K562 (cell line): ENCODE data around the gene OPHN1.

Source experiments
- CTCF ChIP-seq, 3 experiments: IDR thresholded peaks in 2 of 3; conservative IDR thresholded peaks in 1 of 3; 2 replicates each; pipeline ENCODE4 v1.5.1; 2011 to 2012; ENCODE audit warnings: low read length in 3 of 3, mild to moderate bottlenecking in 3 of 3, control low read depth in 2 of 3, improper control_type of control experiment in 1 of 3, inconsistent platforms in 1 of 3, low read depth in 1 of 3, mixed read lengths in 1 of 3, moderate library complexity in 1 of 3; ENCODE audit not compliant: insufficient read depth in 2 of 3
- EZH2 ChIP-seq: IDR thresholded peaks from 2 replicates; pipeline ENCODE4 v1.6.1; 2012; ENCODE audit warnings: low read depth, mild to moderate bottlenecking, inconsistent platforms, low read length, borderline replicate concordance
- GATA2 ChIP-seq: sonication (generic); formaldehyde crosslinking; IDR thresholded peaks from 2 replicates; pipeline ENCODE4 v1.4.0; 2020; ENCODE audit warnings: mild to moderate bottlenecking, missing genetic modification reagents
- HEY1 ChIP-seq: fragments of 250-450 bp; sonication (Bioruptor Pico); IDR thresholded peaks from 2 replicates; pipeline ENCODE4 v1.5.0; 2020; ENCODE audit warnings: mild to moderate bottlenecking, moderate library complexity, borderline replicate concordance
- JUN ChIP-seq, 2 experiments: sonication (generic) in 1 of 2; formaldehyde crosslinking in 1 of 2; IDR thresholded peaks; 2 replicates each; pipeline versions ENCODE4 v1.6.1 to v1.8.0; 2012 to 2022; ENCODE audit warnings: borderline replicate concordance in 2 of 2, mild to moderate bottlenecking in 2 of 2, improper control_type of control experiment in 1 of 2, low read depth in 1 of 2, low read length in 1 of 2, missing genetic modification reagents in 1 of 2
- MITF ChIP-seq: IDR thresholded peaks from 2 replicates; pipeline ENCODE4 v1.6.1; 2014; ENCODE audit warnings: antibody characterized with exemption
- POLR2AphosphoS2 ChIP-seq: IDR thresholded peaks from 2 replicates; pipeline ENCODE4 v1.6.1; 2012; ENCODE audit warnings: low read length, improper control_type of control experiment
- ZNF3 ChIP-seq: fragments of 250-450 bp; sonication (Bioruptor Pico); IDR thresholded peaks from 2 replicates; pipeline ENCODE4 v1.5.0; 2021; ENCODE audit warnings: mild to moderate bottlenecking, moderate library complexity
- TF ChIP-seq, protein P1 (sequence below): fragments of 450-650 bp; IDR thresholded peaks from 2 replicates; pipeline ENCODE4 v1.6.1; 2016
- TF ChIP-seq, protein P2 (sequence below), 2 experiments: fragments of 450-650 bp; formaldehyde crosslinking in 1 of 2; IDR thresholded peaks; 2 replicates each; pipeline versions ENCODE4 v1.4.0 to v1.6.1; 2014 to 2020; ENCODE audit warnings: mild to moderate bottlenecking in 2 of 2, borderline replicate concordance in 1 of 2, low read depth in 1 of 2
- TF ChIP-seq, protein P3 (sequence below): IDR thresholded peaks from 2 replicates; pipeline ENCODE4 v1.6.1; 2016; ENCODE audit warnings: missing genetic modification characterization, missing compliant biosample characterization
- TF ChIP-seq, protein P4 (sequence below): fragments of 450-650 bp; IDR thresholded peaks from 2 replicates; pipeline ENCODE4 v1.6.1; 2017; ENCODE audit warnings: antibody characterized with exemption

GRCh38 chrX:68077378-68077777 lies 355.9 kb downstream of the OPHN1 start:
- TF ChIP-seq, protein P1, sequence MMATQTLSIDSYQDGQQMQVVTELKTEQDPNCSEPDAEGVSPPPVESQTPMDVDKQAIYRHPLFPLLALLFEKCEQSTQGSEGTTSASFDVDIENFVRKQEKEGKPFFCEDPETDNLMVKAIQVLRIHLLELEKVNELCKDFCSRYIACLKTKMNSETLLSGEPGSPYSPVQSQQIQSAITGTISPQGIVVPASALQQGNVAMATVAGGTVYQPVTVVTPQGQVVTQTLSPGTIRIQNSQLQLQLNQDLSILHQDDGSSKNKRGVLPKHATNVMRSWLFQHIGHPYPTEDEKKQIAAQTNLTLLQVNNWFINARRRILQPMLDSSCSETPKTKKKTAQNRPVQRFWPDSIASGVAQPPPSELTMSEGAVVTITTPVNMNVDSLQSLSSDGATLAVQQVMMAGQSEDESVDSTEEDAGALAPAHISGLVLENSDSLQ, result no peak
- TF ChIP-seq, protein P2, sequence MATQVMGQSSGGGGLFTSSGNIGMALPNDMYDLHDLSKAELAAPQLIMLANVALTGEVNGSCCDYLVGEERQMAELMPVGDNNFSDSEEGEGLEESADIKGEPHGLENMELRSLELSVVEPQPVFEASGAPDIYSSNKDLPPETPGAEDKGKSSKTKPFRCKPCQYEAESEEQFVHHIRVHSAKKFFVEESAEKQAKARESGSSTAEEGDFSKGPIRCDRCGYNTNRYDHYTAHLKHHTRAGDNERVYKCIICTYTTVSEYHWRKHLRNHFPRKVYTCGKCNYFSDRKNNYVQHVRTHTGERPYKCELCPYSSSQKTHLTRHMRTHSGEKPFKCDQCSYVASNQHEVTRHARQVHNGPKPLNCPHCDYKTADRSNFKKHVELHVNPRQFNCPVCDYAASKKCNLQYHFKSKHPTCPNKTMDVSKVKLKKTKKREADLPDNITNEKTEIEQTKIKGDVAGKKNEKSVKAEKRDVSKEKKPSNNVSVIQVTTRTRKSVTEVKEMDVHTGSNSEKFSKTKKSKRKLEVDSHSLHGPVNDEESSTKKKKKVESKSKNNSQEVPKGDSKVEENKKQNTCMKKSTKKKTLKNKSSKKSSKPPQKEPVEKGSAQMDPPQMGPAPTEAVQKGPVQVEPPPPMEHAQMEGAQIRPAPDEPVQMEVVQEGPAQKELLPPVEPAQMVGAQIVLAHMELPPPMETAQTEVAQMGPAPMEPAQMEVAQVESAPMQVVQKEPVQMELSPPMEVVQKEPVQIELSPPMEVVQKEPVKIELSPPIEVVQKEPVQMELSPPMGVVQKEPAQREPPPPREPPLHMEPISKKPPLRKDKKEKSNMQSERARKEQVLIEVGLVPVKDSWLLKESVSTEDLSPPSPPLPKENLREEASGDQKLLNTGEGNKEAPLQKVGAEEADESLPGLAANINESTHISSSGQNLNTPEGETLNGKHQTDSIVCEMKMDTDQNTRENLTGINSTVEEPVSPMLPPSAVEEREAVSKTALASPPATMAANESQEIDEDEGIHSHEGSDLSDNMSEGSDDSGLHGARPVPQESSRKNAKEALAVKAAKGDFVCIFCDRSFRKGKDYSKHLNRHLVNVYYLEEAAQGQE (IDR thresholded peaks at IDR 0.05; ENCODE audit: borderline replicate concordance), result no peak
- TF ChIP-seq, protein P2 (CRISPR knock-in tag; IDR thresholded peaks at IDR 0.05; ENCODE audit: low read depth), result no peak
- TF ChIP-seq, protein P3, sequence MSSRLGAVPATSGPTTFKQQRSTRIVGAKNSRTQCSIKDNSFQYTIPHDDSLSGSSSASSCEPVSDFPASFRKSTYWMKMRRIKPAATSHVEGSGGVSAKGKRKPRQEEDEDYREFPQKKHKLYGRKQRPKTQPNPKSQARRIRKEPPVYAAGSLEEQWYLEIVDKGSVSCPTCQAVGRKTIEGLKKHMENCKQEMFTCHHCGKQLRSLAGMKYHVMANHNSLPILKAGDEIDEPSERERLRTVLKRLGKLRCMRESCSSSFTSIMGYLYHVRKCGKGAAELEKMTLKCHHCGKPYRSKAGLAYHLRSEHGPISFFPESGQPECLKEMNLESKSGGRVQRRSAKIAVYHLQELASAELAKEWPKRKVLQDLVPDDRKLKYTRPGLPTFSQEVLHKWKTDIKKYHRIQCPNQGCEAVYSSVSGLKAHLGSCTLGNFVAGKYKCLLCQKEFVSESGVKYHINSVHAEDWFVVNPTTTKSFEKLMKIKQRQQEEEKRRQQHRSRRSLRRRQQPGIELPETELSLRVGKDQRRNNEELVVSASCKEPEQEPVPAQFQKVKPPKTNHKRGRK (tag), result no peak
- no peak for TF ChIP-seq CTCF (IDR thresholded peaks at IDR 0.05 in 2 of 3, conservative IDR thresholded peaks at IDR 0.05 in 1 of 3; ENCODE audit: insufficient read depth in 2 of 3, low read depth in 1 of 3, low read length in 3 of 3)
- TF ChIP-seq ZNF3, result no peak
- TF ChIP-seq, protein P4, sequence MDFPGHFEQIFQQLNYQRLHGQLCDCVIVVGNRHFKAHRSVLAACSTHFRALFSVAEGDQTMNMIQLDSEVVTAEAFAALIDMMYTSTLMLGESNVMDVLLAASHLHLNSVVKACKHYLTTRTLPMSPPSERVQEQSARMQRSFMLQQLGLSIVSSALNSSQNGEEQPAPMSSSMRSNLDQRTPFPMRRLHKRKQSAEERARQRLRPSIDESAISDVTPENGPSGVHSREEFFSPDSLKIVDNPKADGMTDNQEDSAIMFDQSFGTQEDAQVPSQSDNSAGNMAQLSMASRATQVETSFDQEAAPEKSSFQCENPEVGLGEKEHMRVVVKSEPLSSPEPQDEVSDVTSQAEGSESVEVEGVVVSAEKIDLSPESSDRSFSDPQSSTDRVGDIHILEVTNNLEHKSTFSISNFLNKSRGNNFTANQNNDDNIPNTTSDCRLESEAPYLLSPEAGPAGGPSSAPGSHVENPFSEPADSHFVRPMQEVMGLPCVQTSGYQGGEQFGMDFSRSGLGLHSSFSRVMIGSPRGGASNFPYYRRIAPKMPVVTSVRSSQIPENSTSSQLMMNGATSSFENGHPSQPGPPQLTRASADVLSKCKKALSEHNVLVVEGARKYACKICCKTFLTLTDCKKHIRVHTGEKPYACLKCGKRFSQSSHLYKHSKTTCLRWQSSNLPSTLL, result no peak
- no peak for TF ChIP-seq JUN (IDR thresholded peaks at IDR 0.05; ENCODE audit: borderline replicate concordance, low read depth, low read length)
- TF ChIP-seq JUN (CRISPR knock-in tag; IDR thresholded peaks at IDR 0.05; ENCODE audit: borderline replicate concordance), result no peak
- no peak for TF ChIP-seq GATA2 (CRISPR knock-in tag)
- no peak for TF ChIP-seq HEY1 (CRISPR knock-in tag)
- no peak for TF ChIP-seq POLR2AphosphoS2
- TF ChIP-seq EZH2, result no peak
- TF ChIP-seq MITF, result no peak
